Neural progenitor cell (in vitro differentiated cells): ENCODE results near the gene NTN5. TPM values are rescaled to one million over a fixed set of nuclear protein-coding genes. Genes with fewer than 3 reads are reported as not detected.
"Not testable (repeated sequence)": the region's sequence is repeated elsewhere in the genome, so short reads cannot be mapped to it uniquely, and the experiment has no call there.

Experiments used
- DNase-seq: peaks from one replicate; pipeline ENCODE4 v3.0.0-alpha.2; 2016; ENCODE audit warnings: low spot score
- H2AFZ ChIP-seq: fragments of 200-600 bp; sonication (generic); replicated peaks from 2 replicates; pipeline ENCODE4 v1.6.1; 2016; ENCODE audit warnings: antibody characterized with exemption
- H3F3A ChIP-seq: fragments of 200-600 bp; sonication (generic); 2 replicates; pipeline ENCODE4 v1.6.1; 2016; ENCODE audit warnings: antibody characterized with exemption, low read depth
- H3K27ac ChIP-seq: fragments of 200-600 bp; sonication (generic); 2 replicates; pipeline ENCODE4 v1.5.1; 2016; ENCODE audit warnings: mild to moderate bottlenecking
- H3K27me3 ChIP-seq: fragments of 200-600 bp; sonication (generic); 2 replicates; pipeline ENCODE4 v1.6.1; 2016; ENCODE audit warnings: mild to moderate bottlenecking, moderate library complexity
- H3K36me3 ChIP-seq: fragments of 200-600 bp; sonication (generic); 2 replicates; pipeline ENCODE4 v1.5.1; 2016
- H3K4me1 ChIP-seq: fragments of 200-600 bp; sonication (generic); 2 replicates; pipeline ENCODE4 v1.6.1; 2016; ENCODE audit warnings: mixed run types
- H3K4me2 ChIP-seq: fragments of 200-600 bp; sonication (generic); 2 replicates; pipeline ENCODE4 v1.6.1; 2016
- H3K4me3 ChIP-seq: fragments of 200-600 bp; sonication (generic); 2 replicates; pipeline ENCODE4 v1.5.1; 2016
- H3K79me2 ChIP-seq: fragments of 200-600 bp; sonication (generic); 2 replicates; pipeline ENCODE4 v1.6.1; 2016; ENCODE audit warnings: low read depth
- H3K9ac ChIP-seq: fragments of 200-600 bp; sonication (generic); 2 replicates; pipeline ENCODE4 v1.6.1; 2016
- H3K9me3 ChIP-seq: fragments of 200-600 bp; sonication (generic); 2 replicates; pipeline ENCODE4 v1.5.1; 2016; ENCODE audit warnings: low read depth
- H4K20me1 ChIP-seq: fragments of 200-600 bp; sonication (generic); 2 replicates; pipeline ENCODE4 v1.6.1; 2016; ENCODE audit warnings: low read depth
- H3K27ac Mint-ChIP-seq: 3 replicates; pipeline ENCODE4 v1.8.0; 2021; ENCODE audit warnings: mixed read lengths
- H3K27me3 Mint-ChIP-seq: 2 replicates; pipeline ENCODE4 v1.8.0; 2022; ENCODE audit warnings: low read depth, mild to moderate bottlenecking, inconsistent platforms, moderate library complexity, mixed read lengths; ENCODE audit not compliant: insufficient read depth
- H3K36me3 Mint-ChIP-seq: 3 replicates; pipeline ENCODE4 v1.8.0; 2021; ENCODE audit warnings: mixed read lengths
- H3K4me1 Mint-ChIP-seq: 3 replicates; pipeline ENCODE4 v1.8.0; 2021; ENCODE audit warnings: mixed read lengths
- H3K4me3 Mint-ChIP-seq: 3 replicates; pipeline ENCODE4 v1.8.0; 2021; ENCODE audit warnings: mild to moderate bottlenecking, moderate library complexity, mixed read lengths
- H3K9me3 Mint-ChIP-seq: 3 replicates; pipeline ENCODE4 v1.8.0; 2020; ENCODE audit warnings: mixed read lengths
- EZH2 ChIP-seq: fragments of 200-600 bp; sonication (generic); IDR thresholded peaks from 2 replicates; pipeline ENCODE4 v1.6.1; 2017; ENCODE audit warnings: antibody characterized with exemption, mild to moderate bottlenecking, moderate library complexity
- EZH2phosphoT487 ChIP-seq: fragments of 200-600 bp; sonication (generic); IDR thresholded peaks from 2 replicates; pipeline ENCODE4 v1.6.1; 2017; ENCODE audit warnings: antibody characterized with exemption
- total RNA-seq: library from RNA; depleted of rRNA; stranded (reverse); fragments of >200 nt; gene quantifications from 2 replicates; pipeline ENCODE4 v1.2.3, GENCODE V29; 2015; ENCODE audit warnings: low replicate concordance
- TF ChIP-seq, protein P1 (sequence below): fragments of 200-600 bp; sonication (generic); IDR thresholded peaks from 2 replicates; pipeline ENCODE4 v1.5.1; 2017; ENCODE audit warnings: antibody characterized with exemption, mild to moderate bottlenecking

The NTN5 gene
- total RNA-seq, 1 donor from 2014 or later: not detected

DNA sequence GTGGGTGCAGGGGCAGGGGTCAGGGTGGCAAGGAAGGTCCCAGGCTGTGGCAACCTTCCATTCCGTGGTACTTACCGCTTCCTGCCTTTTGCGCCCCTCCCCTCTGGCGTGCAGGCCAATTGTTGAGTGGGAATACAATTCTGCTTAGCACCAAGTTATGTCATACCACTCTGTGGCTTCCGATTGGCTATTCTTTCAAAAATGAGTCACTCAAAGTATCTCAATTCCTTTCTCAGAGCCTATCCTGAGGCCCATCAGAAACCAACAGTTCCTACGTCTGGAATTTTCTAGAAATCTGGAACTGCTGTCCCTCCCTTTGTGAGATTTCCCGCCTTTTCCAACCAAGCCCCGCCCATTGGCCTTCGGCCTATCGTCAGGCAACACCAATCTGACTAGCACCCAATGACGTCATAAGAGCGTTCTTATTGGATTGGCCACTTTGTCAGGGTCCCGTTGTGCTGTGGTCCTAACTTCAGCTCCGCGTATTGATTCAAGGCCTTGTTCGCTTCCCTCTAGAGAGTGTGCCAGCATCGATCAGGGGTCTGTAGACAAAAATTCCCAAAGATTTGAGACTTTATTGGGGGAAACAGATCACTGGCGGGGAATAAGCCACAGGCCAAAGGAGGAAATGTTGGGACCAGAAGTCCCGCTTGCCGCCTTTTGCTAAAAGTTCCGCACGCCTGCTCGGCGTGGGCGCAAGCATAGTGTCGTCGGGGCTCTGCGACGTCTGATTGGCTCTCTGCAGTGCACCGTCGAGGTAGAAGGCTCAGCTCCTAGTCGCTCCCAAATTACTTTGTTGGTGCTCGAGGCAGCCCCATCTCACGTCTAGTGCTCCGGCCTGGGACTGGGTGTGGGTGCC lies 11.7 kb downstream of the NTN5 start:
- no peak overlapping the region for H3K4me2 ChIP-seq
- no peaks in the 10 kb centered on the region for H3K36me3 ChIP-seq
- TF ChIP-seq, protein P1, sequence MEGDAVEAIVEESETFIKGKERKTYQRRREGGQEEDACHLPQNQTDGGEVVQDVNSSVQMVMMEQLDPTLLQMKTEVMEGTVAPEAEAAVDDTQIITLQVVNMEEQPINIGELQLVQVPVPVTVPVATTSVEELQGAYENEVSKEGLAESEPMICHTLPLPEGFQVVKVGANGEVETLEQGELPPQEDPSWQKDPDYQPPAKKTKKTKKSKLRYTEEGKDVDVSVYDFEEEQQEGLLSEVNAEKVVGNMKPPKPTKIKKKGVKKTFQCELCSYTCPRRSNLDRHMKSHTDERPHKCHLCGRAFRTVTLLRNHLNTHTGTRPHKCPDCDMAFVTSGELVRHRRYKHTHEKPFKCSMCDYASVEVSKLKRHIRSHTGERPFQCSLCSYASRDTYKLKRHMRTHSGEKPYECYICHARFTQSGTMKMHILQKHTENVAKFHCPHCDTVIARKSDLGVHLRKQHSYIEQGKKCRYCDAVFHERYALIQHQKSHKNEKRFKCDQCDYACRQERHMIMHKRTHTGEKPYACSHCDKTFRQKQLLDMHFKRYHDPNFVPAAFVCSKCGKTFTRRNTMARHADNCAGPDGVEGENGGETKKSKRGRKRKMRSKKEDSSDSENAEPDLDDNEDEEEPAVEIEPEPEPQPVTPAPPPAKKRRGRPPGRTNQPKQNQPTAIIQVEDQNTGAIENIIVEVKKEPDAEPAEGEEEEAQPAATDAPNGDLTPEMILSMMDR: no peak
- no peak for TF ChIP-seq EZH2
- TF ChIP-seq EZH2phosphoT487: no peak
- no peaks in the 10 kb centered on the region for H3K79me2 ChIP-seq
- DNase-seq: peak; percentile 73
- H4K20me1 ChIP-seq: no peaks in the 10 kb centered on the region
- Mint-ChIP-seq H3K4me1 (peaks cover 15% of the 10 kb centered on the region), H3K27me3 (peaks cover 3% of the 10 kb centered on the region), H3K9me3 (peaks cover 2% of the 10 kb centered on the region), H3K36me3 (no peaks in the 10 kb centered on the region), H3K27ac (peak overlapping the region; percentile 35), H3K4me3 (peak overlapping the region; percentile 66)
- peaks cover 13% of the 10 kb centered on the region for H3F3A ChIP-seq
- H3K4me1 ChIP-seq: peaks cover 9% of the 10 kb centered on the region
- no peak overlapping the region for H3K27ac ChIP-seq
- no peaks in the 10 kb centered on the region for H3K9me3 ChIP-seq
- no peak overlapping the region for H3K9ac ChIP-seq
- no peak overlapping the region for H2AFZ ChIP-seq
- H3K27me3 ChIP-seq: no peaks in the 10 kb centered on the region
- H3K4me3 ChIP-seq: no peak overlapping the region

DNA sequence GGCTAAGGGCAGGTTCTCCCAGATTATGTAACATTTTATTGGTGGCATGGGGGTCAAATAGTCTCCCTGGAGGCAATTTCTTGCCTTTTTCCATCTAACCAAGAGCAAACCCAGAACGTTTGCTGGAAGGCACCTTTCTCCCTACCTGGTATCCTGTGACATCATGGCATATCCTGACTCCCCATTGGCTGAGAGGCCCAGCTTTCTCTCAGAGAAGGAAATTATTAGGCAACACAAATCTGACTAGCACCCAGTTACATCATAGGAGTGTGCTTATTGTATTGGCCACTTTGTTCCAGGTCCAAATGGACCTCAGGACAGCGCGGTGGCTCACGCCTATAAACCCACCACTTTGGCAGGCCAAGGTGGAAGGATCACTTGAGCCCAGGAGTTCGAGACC lies 13.0 kb downstream of the NTN5 start:
- Histone ChIP-seq H4K20me1 (no peaks in the 10 kb centered on the region), H3K4me3 (no peak overlapping the region), H3K4me1 (peaks cover 9% of the 10 kb centered on the region), H3K36me3 (no peaks in the 10 kb centered on the region), H3K79me2 (no peaks in the 10 kb centered on the region), H3K4me2 (no peak overlapping the region), H2AFZ (no peak overlapping the region), H3K9me3 (no peaks in the 10 kb centered on the region), H3K27ac (no peak overlapping the region), H3K9ac (no peak overlapping the region), H3F3A (peaks cover 14% of the 10 kb centered on the region), H3K27me3 (no peaks in the 10 kb centered on the region)
- H3K4me3 Mint-ChIP-seq: no peak overlapping the region
- H3K27me3 Mint-ChIP-seq: peaks cover 5% of the 10 kb centered on the region
- TF ChIP-seq, protein P1: no peak
- no peak for TF ChIP-seq EZH2
- no peak for TF ChIP-seq EZH2phosphoT487
- H3K9me3 Mint-ChIP-seq: peaks cover 2% of the 10 kb centered on the region
- no peak overlapping the region for H3K27ac Mint-ChIP-seq
- peaks cover 15% of the 10 kb centered on the region for H3K4me1 Mint-ChIP-seq
- DNase-seq: no peak
- H3K36me3 Mint-ChIP-seq: no peaks in the 10 kb centered on the region

DNA sequence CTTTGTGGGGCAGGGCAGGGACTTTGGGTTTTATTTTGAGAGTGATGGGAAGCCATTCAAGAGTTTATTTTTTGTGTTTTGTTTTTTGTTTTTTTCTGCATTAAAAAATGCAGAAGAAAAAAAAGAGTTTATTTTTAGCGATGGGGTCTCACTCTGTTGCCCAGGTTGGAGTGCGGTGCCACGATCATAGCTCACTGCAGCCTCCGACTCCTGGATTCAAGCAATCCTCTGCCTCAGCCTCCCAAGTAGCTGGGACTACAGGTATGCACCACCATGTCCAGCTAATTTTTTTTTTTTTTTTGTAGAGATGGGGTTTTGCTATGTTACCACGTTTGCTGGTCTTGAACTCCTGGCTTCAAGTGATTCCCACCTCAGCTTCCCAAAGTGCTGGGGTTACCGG lies 14.3 kb downstream of the NTN5 start:
- peaks cover 2% of the 10 kb centered on the region for H3K9me3 Mint-ChIP-seq

DNA sequence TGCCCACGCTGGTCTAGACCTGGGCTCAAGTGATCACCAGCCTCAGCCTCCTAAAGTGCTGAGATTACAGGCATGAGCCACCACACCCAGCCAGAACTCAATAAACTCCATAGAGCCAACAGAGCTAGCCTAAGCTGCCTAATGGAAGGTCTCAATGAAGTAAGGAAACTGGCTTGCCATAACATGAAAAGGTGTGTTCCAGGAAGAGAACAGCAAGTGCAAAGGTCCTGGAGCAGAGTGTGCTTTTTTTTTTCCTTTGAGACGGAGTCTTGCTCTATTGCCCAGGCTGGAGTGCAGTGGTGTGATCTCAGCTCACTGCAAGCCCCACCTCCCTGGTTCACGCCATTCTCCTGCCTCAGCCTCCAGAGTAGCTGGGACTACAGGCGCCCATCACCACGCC lies 15.0 kb downstream of the NTN5 start:
- H3K4me2 ChIP-seq, H2AFZ ChIP-seq, H3K27me3 Mint-ChIP-seq, H4K20me1 ChIP-seq, H3K79me2 ChIP-seq, H3K4me3 ChIP-seq, H3K9me3 Mint-ChIP-seq, DNase-seq, H3K36me3 Mint-ChIP-seq, H3K27me3 ChIP-seq, H3K4me3 Mint-ChIP-seq, H3K9ac ChIP-seq, H3K4me1 ChIP-seq, H3F3A ChIP-seq, H3K36me3 ChIP-seq, H3K9me3 ChIP-seq, H3K27ac ChIP-seq, H3K27ac Mint-ChIP-seq: not testable (repeated sequence)
- peaks cover 21% of the 10 kb centered on the region for H3K4me1 Mint-ChIP-seq

More for the DNA sequence above, 14.3 kb downstream of the NTN5 start:
- Histone ChIP-seq H3K4me3 (no peak overlapping the region), H3K9me3 (no peaks in the 10 kb centered on the region), H2AFZ (no peak overlapping the region), H4K20me1 (no peaks in the 10 kb centered on the region), H3K36me3 (no peaks in the 10 kb centered on the region), H3K27me3 (no peaks in the 10 kb centered on the region), H3K27ac (no peak overlapping the region), H3K4me1 (peaks cover 7% of the 10 kb centered on the region), H3K4me2 (no peak overlapping the region), H3K9ac (no peak overlapping the region), H3F3A (peaks cover 10% of the 10 kb centered on the region), H3K79me2 (no peaks in the 10 kb centered on the region)
- Mint-ChIP-seq H3K4me1 (peaks cover 21% of the 10 kb centered on the region), H3K36me3 (no peaks in the 10 kb centered on the region), H3K4me3 (peak overlapping the region; percentile 5), H3K27me3 (peaks cover 7% of the 10 kb centered on the region), H3K27ac (no peak overlapping the region)
- TF ChIP-seq EZH2phosphoT487: no peak
- TF ChIP-seq, protein P1: no peak
- no peak for DNase-seq
